PFSK-1 (cell line): Measurements from ENCODE around the gene LTBP1.

Source experiments
- FOXP2 ChIP-seq: optimal IDR thresholded peaks from 2 replicates; pipeline ENCODE3; 2011; ENCODE audit warnings: borderline replicate concordance, control low read depth, inconsistent platforms; ENCODE audit not compliant: insufficient read depth; ENCODE audit errors: extremely low read length, extremely low read depth
- POLR2AphosphoS5 ChIP-seq: IDR thresholded peaks from 2 replicates; pipeline ENCODE4 v1.6.1; 2012; ENCODE audit warnings: low read depth, mild to moderate bottlenecking, control low read depth, low read length, moderate library complexity
- REST ChIP-seq, 2 experiments: IDR thresholded peaks; 2 replicates each; pipeline versions ENCODE4 v1.6.1 to v1.8.0; 2011 to 2012; ENCODE audit warnings: low read depth in 2 of 2, low read length in 2 of 2, control low read depth in 1 of 2, inconsistent platforms in 1 of 2, mild to moderate bottlenecking in 1 of 2, moderate library complexity in 1 of 2; ENCODE audit not compliant: insufficient read depth in 1 of 2
- SIN3A ChIP-seq: IDR thresholded peaks from 2 replicates; pipeline ENCODE4 v1.6.1; 2012; ENCODE audit warnings: mild to moderate bottlenecking, low read length, moderate library complexity, borderline replicate concordance; ENCODE audit not compliant: insufficient read depth
- TAF1 ChIP-seq: IDR thresholded peaks from 2 replicates; pipeline ENCODE4 v1.6.1; 2012; ENCODE audit warnings: low read length, control low read depth, borderline replicate concordance; ENCODE audit not compliant: insufficient read depth

GRCh38 chr2:33215983-33216382, 269.2 kb downstream of the LTBP1 start:
- TF ChIP-seq POLR2AphosphoS5: no peak
- no peak for TF ChIP-seq SIN3A
- no peak for TF ChIP-seq TAF1
- no peak for TF ChIP-seq REST (IDR thresholded peaks at IDR 0.05; ENCODE audit: insufficient read depth in 1 of 2, low read depth in 2 of 2, low read length in 2 of 2)
- no peak for TF ChIP-seq FOXP2
